K562 (cell line): Measurements from ENCODE around the gene TOX2. TPM values are rescaled to one million over a fixed set of nuclear protein-coding genes. Genes with fewer than 3 reads are reported as not detected.

Experiments
- ARID1B ChIP-seq: fragments of 450-650 bp; IDR thresholded peaks from 2 replicates; pipeline ENCODE4 v1.6.1; 2016; ENCODE audit warnings: antibody characterized with exemption, mild to moderate bottlenecking, inconsistent platforms
- DIDO1 ChIP-seq: fragments of 450-650 bp; IDR thresholded peaks from 2 replicates; pipeline ENCODE4 v1.6.1; 2016; ENCODE audit warnings: low read depth, missing biosample characterization, missing genetic modification characterization
- HDGF ChIP-seq: fragments of 450-650 bp; IDR thresholded peaks from 2 replicates; pipeline ENCODE4 v1.6.1; 2016
- JUND ChIP-seq, 2 experiments: IDR thresholded peaks; 2 replicates in 1 of 2; 3 replicates in 1 of 2; pipeline ENCODE4 v1.6.1; 2011; ENCODE audit warnings: borderline replicate concordance in 2 of 2, low read depth in 2 of 2, low read length in 2 of 2, improper control_type of control experiment in 1 of 2, missing biosample characterization in 1 of 2, missing genetic modification characterization in 1 of 2, missing genetic modification reagents in 1 of 2
- MAFF ChIP-seq: IDR thresholded peaks from 2 replicates; pipeline ENCODE4 v1.6.1; 2012; ENCODE audit warnings: low read length, improper control_type of control experiment
- NFRKB ChIP-seq: fragments of 450-650 bp; IDR thresholded peaks from 2 replicates; pipeline ENCODE4 v1.6.1; 2016; ENCODE audit warnings: low read depth
- PHF8 ChIP-seq: fragments of 200-600 bp; sonication (generic); IDR thresholded peaks from 2 replicates; pipeline ENCODE4 v1.6.1; 2012; ENCODE audit warnings: mixed run types, mild to moderate bottlenecking, inconsistent platforms, low read length, moderate library complexity, borderline replicate concordance
- PHTF2 ChIP-seq: fragments of 250-450 bp; sonication (Bioruptor Pico); IDR thresholded peaks from 2 replicates; pipeline ENCODE4 v1.5.0; 2021; ENCODE audit warnings: mild to moderate bottlenecking
- PURB ChIP-seq: sonication (generic); formaldehyde crosslinking; IDR thresholded peaks from 2 replicates; pipeline ENCODE4 v1.9.0; 2021; ENCODE audit warnings: low read depth, mild to moderate bottlenecking, missing genetic modification reagents
- RFX7 ChIP-seq: fragments of 250-450 bp; sonication (Bioruptor Pico); IDR thresholded peaks from 2 replicates; pipeline ENCODE4 v1.5.1; 2021; ENCODE audit warnings: mild to moderate bottlenecking
- SMARCA4 ChIP-seq: fragments of 450-650 bp; IDR thresholded peaks from 2 replicates; pipeline ENCODE4 v1.6.1; 2016
- WHSC1 ChIP-seq: IDR thresholded peaks from one replicate; pipeline ENCODE4 v1.6.1; 2012; ENCODE audit warnings: low read length, control low read depth, inconsistent platforms
- ZBED1 ChIP-seq: IDR thresholded peaks from 2 replicates; pipeline ENCODE4 v1.6.1; 2014
- ZNF316 ChIP-seq: fragments of 450-650 bp; IDR thresholded peaks from 2 replicates; pipeline ENCODE4 v1.6.1; 2016
- ZNF586 ChIP-seq: fragments of 450-650 bp; formaldehyde crosslinking; conservative IDR thresholded peaks from 2 replicates; pipeline ENCODE4 v1.4.0; 2020; ENCODE audit warnings: mild to moderate bottlenecking, moderate library complexity
- ZNF699 ChIP-seq: fragments of 250-450 bp; sonication (Bioruptor Pico); IDR thresholded peaks from 2 replicates; pipeline ENCODE4 v1.8.0; 2021; ENCODE audit warnings: mild to moderate bottlenecking, moderate library complexity; ENCODE audit not compliant: insufficient replicate concordance
- polyA plus RNA-seq, 8 experiments: library from polyadenylated mRNA; depleted of rRNA in 4 of 8; stranded (reverse) in 5 of 8; unstranded in 3 of 8; fragments of >200 nt; fragmentation: Nextera tagmentation in 2 of 8; fragmentation: Illumina TruSeq in 1 of 8; extraction: Ambion mirVana in 2 of 8; extraction: Trizol in 1 of 8; gene quantifications; 2 replicates each; pipeline versions ENCODE4 v1.2.1 to v1.2.3, GENCODE V29; 2011 to 2014; ENCODE audit warnings: inconsistent platforms in 1 of 8, missing spikeins in 1 of 8
- total RNA-seq, 7 experiments: library from RNA; depleted of rRNA in 6 of 7; stranded (reverse); fragments of >200 nt in 6 of 7; fragmentation: Illumina TruSeq in 2 of 7; extraction: Trizol in 2 of 7; gene quantifications; 2 replicates each; pipeline versions ENCODE4 v1.2.1 to v1.2.3, GENCODE V29; 2011 to 2021; ENCODE audit warnings: low replicate concordance in 1 of 7
- TF ChIP-seq, protein P1 (sequence below), 3 experiments: fragments of 200-800 bp in 1 of 3; fragments of 250-450 bp in 1 of 3; fragments of 450-650 bp in 1 of 3; sonication (Bioruptor Pico) in 1 of 3; sonication (Bioruptor generic) in 1 of 3; formaldehyde crosslinking in 1 of 3; IDR thresholded peaks; 2 replicates each; pipeline versions ENCODE4 v1.6.1 to v1.8.0; 2016 to 2022; ENCODE audit warnings: mild to moderate bottlenecking in 2 of 3, missing genetic modification characterization in 2 of 3, missing compliant biosample characterization in 1 of 3, moderate library complexity in 1 of 3
- TF ChIP-seq, protein P2 (sequence below): sonication (generic); formaldehyde crosslinking; IDR thresholded peaks from 2 replicates; pipeline ENCODE4 v1.8.0; 2022; ENCODE audit warnings: mild to moderate bottlenecking, missing genetic modification reagents
- TF ChIP-seq, protein P3 (sequence below): fragments of 450-650 bp; IDR thresholded peaks from 2 replicates; pipeline ENCODE4 v1.6.1; 2018; ENCODE audit warnings: mild to moderate bottlenecking, low read depth; ENCODE audit not compliant: partially characterized antibody
- TF ChIP-seq, protein P4 (sequence below), 3 experiments: IDR thresholded peaks in 2 of 3; conservative IDR thresholded peaks in 1 of 3; 2 replicates each; pipeline ENCODE4 v1.5.1; 2011 to 2012; ENCODE audit warnings: low read length in 3 of 3, mild to moderate bottlenecking in 3 of 3, control low read depth in 2 of 3, improper control_type of control experiment in 1 of 3, inconsistent platforms in 1 of 3, low read depth in 1 of 3, mixed read lengths in 1 of 3, moderate library complexity in 1 of 3; ENCODE audit not compliant: insufficient read depth in 2 of 3
- TF ChIP-seq, protein P5 (sequence below): sonication (generic); IDR thresholded peaks from 2 replicates; pipeline ENCODE4 v1.6.1; 2016

The TOX2 gene
- total and polyA plus RNA-seq, 9 of the 15 experiments (the other 6 are each of a cell fraction or from before 2014, with no cell fraction given), result not detected

DNA sequence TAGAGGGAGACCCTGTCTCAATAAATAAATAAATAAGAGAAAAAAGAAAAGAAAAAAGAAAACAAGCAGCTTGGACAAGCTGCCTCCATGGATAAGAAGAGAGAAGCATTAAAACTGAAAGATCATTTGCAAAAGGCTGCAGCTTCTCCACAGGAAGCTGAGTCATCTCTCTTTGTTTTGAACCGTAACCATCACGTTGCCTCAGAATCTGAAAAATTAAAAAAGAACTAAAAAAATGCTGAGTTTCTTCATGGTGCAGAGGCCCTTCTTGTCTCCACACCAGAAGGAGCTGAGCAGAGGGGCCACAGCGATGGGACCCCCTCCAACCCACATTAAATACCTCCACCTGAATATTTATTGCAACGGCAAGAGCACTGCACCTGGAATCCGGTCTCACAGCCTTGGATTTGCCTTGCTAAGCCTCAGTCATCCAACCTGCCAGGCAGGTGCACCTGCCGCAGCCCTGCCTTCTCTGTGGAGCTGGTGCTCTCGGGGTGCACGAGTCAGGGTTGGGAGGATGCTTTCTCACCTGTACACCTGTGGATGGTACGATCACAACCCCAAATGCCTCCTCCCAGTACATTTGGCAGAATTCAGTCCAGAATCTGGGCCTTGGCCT is 28.1 kb downstream of the TOX2 start (continued):
- TF ChIP-seq, protein P1, sequence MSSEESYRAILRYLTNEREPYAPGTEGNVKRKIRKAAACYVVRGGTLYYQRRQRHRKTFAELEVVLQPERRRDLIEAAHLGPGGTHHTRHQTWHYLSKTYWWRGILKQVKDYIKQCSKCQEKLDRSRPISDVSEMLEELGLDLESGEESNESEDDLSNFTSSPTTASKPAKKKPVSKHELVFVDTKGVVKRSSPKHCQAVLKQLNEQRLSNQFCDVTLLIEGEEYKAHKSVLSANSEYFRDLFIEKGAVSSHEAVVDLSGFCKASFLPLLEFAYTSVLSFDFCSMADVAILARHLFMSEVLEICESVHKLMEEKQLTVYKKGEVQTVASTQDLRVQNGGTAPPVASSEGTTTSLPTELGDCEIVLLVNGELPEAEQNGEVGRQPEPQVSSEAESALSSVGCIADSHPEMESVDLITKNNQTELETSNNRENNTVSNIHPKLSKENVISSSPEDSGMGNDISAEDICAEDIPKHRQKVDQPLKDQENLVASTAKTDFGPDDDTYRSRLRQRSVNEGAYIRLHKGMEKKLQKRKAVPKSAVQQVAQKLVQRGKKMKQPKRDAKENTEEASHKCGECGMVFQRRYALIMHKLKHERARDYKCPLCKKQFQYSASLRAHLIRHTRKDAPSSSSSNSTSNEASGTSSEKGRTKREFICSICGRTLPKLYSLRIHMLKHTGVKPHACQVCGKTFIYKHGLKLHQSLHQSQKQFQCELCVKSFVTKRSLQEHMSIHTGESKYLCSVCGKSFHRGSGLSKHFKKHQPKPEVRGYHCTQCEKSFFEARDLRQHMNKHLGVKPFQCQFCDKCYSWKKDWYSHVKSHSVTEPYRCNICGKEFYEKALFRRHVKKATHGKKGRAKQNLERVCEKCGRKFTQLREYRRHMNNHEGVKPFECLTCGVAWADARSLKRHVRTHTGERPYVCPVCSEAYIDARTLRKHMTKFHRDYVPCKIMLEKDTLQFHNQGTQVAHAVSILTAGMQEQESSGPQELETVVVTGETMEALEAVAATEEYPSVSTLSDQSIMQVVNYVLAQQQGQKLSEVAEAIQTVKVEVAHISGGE (CRISPR knock-in tag; IDR thresholded peaks at IDR 0.05), result no peak
- TF ChIP-seq ZNF316 (peak; percentile 82), ZNF586 (CRISPR knock-in tag) (no peak), ARID1B (peak; percentile 35; the same call in 1 of the 2 replicates), MAFF (peak; percentile 44; the same call in 1 of the 2 replicates), NFRKB (no peak), HDGF (no peak), SMARCA4 (no peak), ZNF699 (CRISPR knock-in tag) (no peak), DIDO1 (tag) (no peak), PURB (CRISPR knock-in tag) (no peak), WHSC1 (no peak), JUND (IDR thresholded peaks at IDR 0.05; ENCODE audit: borderline replicate concordance, low read depth, low read length) (peak; percentile 69; the same call in 1 of the 2 replicates), JUND (tag; IDR thresholded peaks at IDR 0.05; ENCODE audit: borderline replicate concordance, low read depth, low read length) (peak; percentile 55; the same call in 1 of the 3 replicates), RFX7 (no peak), ZBED1 (no peak), PHTF2 (CRISPR knock-in tag) (no peak), PHF8 (no peak)
- TF ChIP-seq, protein P2, sequence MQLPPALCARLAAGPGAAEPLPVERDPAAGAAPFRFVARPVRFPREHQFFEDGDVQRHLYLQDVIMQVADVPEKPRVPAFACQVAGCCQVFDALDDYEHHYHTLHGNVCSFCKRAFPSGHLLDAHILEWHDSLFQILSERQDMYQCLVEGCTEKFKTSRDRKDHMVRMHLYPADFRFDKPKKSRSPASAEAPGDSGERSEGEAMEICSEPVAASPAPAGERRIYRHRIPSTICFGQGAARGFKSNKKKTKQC (CRISPR knock-in tag), result no peak
- TF ChIP-seq, protein P3, sequence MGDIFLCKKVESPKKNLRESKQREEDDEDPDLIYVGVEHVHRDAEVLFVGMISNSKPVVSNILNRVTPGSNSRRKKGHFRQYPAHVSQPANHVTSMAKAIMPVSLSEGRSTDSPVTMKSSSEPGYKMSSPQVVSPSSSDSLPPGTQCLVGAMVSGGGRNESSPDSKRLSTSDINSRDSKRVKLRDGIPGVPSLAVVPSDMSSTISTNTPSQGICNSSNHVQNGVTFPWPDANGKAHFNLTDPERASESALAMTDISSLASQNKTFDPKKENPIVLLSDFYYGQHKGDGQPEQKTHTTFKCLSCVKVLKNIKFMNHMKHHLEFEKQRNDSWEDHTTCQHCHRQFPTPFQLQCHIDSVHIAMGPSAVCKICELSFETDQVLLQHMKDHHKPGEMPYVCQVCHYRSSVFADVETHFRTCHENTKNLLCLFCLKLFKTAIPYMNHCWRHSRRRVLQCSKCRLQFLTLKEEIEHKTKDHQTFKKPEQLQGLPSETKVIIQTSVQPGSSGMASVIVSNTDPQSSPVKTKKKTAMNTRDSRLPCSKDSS, result no peak
- TF ChIP-seq, protein P4, sequence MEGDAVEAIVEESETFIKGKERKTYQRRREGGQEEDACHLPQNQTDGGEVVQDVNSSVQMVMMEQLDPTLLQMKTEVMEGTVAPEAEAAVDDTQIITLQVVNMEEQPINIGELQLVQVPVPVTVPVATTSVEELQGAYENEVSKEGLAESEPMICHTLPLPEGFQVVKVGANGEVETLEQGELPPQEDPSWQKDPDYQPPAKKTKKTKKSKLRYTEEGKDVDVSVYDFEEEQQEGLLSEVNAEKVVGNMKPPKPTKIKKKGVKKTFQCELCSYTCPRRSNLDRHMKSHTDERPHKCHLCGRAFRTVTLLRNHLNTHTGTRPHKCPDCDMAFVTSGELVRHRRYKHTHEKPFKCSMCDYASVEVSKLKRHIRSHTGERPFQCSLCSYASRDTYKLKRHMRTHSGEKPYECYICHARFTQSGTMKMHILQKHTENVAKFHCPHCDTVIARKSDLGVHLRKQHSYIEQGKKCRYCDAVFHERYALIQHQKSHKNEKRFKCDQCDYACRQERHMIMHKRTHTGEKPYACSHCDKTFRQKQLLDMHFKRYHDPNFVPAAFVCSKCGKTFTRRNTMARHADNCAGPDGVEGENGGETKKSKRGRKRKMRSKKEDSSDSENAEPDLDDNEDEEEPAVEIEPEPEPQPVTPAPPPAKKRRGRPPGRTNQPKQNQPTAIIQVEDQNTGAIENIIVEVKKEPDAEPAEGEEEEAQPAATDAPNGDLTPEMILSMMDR (IDR thresholded peaks at IDR 0.05 in 2 of 3, conservative IDR thresholded peaks at IDR 0.05 in 1 of 3; ENCODE audit: insufficient read depth in 2 of 3, low read depth in 1 of 3, low read length in 3 of 3), result no peak
- TF ChIP-seq, protein P5, sequence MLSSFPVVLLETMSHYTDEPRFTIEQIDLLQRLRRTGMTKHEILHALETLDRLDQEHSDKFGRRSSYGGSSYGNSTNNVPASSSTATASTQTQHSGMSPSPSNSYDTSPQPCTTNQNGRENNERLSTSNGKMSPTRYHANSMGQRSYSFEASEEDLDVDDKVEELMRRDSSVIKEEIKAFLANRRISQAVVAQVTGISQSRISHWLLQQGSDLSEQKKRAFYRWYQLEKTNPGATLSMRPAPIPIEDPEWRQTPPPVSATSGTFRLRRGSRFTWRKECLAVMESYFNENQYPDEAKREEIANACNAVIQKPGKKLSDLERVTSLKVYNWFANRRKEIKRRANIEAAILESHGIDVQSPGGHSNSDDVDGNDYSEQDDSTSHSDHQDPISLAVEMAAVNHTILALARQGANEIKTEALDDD, result no peak
